ENCODE data around the gene CIP2A.

CIP2A gene

DNA sequence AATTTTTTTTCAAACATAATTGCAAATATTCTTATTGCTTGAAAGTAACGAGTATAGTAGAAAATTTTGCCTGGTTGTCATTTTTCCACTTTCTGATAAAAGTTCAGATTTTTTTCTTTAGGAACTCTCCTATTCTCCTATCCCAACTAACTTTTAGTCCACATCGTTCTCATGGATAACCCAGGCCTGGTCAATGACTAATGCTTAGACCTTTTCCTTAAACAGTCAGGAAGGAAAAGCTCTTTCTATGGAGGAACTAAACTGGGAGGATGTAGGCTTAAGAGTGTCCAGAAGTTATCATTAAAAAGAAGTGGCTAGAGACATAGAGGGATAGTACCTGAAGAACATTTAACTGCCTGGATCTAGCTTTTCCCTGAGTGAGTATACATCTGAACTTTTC is 26.7 kb downstream of the CIP2A start:
- DNase-seq, result no peak

DNA sequence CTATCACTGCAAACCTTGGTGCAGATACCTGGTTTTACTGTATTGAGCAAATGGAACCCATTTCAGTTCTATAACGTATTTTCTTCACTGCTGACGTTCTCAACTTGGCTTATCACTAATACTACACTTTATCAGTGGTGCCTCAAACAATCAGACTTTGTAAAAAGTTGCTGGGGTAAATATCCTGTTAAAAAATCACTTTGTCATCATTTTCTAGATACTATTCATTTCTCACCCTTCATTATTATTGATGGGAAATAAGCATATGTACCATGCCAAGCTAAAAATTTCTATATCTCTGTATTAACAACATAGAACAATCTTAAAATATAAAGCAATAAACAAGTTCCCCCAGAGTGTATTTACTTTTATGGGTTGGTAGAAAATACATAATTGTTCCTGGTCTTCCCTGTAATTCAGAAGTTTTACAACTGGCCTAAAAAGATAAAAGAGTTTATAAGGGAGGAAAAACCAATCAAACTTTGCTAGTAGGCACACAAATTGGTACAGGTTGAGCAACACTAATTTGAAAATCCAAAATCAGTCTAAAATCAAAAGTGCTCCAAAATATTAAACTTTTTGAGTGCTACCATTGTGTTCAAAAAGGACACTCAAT is 33.2 kb downstream of the CIP2A start:
- DNase-seq, result no peak

DNA sequence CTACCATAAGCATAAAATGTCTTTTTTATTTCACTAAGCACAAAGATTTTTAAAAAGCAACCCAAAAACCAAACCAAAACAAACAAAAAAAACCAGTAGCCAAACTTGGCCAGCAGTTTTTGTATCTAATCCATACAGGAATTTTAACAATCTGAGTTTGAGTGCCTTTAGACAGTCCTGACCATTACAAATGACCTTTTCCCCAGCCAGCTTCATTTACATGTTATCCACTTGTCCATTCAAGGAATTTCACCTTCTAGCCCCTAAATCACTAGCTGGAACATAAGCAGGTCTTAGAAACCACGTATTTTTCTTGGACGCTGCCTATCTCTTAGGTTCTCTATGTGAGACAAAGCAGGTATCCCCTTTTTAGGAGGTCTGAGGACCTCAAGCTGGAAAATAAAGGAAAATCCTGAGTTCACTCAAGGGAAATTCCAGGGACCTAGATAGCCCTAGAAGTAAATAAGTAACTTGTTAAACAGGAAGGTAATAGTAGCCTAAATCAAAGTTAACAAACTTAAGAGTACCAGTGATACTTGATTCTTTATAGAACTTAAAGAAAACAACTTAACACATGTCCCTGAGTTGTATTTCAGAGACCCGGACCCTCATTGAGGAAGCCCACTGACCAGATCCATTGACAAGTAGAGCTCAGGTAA is 34.2 kb downstream of the CIP2A start:
- DNase-seq, result no peak

- DNase-seq, result no peak
Measured at GRCh38 chr3:108554229-108554628, 35.0 kb downstream of the CIP2A start.

- no peak for DNase-seq
Measured at GRCh38 chr3:108552267-108553159, 36.7 kb downstream of the CIP2A start.

DNA sequence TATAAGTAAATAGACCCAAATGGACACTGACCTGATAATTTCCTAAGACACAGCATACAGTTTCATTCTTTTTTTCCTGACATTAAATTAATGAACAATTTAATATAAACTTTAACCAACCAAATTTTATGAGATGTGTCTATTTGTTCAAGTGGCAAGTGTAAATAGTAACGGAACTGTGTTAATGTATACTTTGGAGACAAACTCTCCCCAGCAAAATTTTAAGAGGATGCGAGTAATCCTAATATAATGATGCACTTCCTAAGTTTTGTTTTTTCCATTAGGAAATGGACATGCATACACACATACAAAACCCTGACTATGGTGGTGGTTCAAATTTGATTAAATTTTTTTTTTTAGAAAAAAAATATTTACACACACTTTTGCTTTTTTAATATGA is 40.4 kb downstream of the CIP2A start:
- no peak for DNase-seq

DNA sequence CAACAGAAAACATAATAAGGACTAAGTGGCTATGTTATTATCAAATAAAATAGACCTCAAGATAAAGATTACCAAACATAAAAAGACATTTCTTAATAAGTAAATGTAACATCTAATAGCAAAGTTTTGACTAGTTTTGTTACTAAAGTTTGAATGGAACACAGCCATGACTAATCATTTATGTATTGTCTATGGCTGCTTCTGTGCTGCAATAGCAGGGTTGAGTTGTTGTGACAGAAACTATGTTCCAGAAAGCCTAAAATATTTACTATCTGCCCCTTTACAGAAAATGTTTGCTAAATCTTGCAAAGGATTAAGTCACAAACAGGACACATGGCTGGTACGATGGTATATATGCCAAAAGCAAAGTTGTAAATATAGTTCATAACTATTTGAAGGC is 40.9 kb downstream of the CIP2A start:
- no peak for DNase-seq

DNA sequence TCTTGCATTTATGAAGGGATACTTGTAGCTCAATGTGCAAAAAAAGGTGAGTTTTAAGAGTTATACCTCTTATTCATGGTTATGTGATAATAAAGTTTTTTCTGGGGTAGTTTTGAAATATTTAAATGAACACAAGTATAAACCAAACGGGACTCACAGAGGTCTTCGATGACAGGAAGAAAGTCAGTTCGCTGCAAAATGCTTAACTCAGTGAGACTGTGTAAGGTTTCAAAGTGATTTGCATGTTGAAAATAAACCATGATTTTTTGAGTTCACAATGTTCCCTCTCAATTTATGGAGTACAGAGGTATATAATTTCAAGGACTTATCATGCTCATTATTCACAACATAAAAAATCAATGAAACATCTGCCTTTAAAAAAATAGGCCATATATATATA is 42.5 kb downstream of the CIP2A start:
- DNase-seq, result no peak

- no peak for DNase-seq
Measured at GRCh38 chr3:108546247-108546646, 43.0 kb downstream of the CIP2A start.

DNA sequence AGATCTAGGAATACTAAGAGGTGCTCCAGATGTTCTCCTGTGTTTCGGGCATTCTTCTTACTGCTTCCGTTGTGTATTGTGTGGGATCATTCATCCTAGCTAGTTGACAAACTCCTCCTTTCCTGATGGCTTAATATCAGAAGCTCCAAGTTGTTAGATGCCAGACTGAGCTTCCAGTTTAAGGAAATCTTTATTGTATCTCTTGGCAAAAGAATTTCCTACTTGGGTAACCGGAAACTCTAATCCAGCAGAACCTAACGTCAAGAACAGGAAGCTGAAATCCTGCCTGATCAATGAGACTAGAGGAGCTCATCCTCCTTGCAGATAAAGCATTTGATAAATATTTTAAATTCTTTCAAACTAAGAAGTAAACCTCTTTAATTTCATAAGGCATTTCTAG is 51.2 kb downstream of the CIP2A start:
- DNase-seq, result no peak

DNA sequence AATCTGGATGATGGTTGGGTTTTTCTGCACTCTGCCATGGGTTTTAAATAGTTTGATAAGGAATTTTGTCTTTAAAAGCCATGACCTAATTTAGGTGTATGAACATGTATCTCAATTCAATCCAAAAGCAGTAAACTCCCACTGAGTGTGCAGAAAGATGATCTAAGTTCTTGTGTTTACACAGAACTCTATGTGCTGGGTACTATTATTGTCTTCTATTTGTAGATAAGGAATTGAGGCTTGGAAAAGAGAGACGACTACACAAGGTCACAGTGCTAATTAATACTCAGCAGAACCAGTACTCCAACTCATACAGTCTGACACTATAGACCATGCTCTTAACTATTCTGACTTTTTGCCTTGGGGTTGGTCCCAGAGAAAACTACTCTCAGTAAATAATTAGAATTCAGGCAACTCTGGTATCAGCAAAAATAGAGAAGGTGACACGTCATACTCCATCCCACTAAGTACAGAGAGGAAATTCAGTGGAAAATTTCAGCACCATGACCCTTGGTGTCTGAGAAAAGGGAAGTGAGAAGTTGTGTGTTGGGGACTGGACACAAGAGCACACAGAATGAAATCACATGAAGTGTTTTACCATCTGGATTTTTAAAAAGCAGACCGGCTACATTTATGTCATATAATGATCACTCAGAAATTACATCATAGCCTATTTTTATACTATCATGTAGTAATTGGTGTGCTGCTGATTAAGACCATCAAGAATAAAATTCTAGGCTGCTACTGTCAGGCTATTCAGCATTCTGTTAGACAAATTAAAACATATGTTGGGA is 60.6 kb downstream of the CIP2A start:
- no peak for DNase-seq

GRCh38 chr3:108527817-108528216 is 61.4 kb downstream of the CIP2A start:
- DNase-seq, result no peak

DNA sequence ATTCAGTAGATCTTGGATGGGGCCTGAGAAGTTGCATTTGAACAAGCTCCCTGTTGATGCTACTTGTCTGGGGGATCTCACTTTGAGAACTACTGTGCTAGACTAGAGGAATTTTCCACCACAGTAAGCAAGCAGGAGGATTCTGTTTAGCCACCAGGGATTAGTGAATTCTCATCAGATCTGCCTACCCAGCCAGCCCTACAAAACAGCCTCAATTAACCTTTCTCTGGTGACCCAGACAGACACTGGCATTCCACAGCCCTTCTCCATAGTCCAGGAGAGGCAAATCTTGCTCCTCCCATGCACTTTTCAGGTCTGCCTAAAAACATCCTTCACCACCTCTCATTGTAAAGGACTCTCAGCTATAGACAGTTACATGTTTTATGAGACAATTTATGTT is 62.1 kb downstream of the CIP2A start:
- DNase-seq, result no peak

DNA sequence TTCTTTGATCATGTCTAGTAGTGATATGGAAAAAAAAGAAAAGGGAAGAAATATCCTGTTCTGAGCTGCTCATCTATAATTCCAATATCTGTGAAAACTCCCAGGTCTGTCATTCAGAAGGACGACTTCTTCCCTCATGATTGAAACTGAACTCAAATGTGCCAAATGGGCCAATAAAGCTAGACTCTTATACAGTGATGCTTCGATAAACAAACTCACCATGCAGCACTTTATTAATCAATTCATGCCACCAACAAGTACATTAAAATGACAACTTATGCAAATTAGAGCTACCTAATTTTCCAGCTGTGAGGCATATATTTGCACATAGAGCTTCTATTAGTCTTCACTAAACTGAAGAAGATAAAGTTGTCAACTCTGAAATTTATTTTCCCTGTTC is 63.3 kb downstream of the CIP2A start:
- DNase-seq, result no peak

DNA sequence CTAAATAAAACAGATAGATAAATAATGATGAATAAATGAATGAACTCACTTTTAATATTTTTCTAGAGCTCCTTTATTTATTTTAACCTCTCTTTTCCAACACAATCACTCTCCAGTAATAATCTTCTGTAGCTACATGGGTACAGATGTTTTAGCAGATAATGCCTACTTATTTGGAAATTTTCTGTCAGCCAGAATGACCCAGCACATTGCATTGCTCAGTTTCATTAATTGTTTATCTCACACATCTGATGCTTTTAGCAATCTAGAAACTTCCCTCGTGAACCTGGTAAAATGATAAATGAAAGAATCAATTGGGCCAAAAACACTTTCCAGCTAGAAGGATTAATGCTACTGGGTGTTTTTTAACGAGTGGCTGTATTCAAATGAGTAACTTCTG is 64.0 kb downstream of the CIP2A start:
- DNase-seq, result no peak

DNA sequence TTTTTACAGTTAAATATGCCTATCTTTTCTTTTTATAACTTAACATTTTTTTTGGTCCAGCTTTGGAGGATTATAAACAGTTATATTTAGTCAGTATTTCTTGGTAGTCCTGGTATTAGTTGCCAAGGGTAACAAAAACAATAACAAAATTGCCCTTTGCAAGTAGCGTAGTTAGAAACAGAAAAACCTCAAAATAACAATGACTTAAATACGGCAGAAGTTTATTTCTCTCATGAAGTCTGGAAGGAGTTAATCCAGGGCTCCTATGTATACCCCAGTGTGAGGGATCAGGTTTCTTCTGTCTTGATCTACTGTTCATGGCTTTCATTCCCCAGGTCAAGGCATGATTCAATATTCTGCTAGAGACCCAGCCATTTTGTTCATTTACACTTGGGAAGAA is 64.7 kb downstream of the CIP2A start:
- DNase-seq, result no peak

DNA sequence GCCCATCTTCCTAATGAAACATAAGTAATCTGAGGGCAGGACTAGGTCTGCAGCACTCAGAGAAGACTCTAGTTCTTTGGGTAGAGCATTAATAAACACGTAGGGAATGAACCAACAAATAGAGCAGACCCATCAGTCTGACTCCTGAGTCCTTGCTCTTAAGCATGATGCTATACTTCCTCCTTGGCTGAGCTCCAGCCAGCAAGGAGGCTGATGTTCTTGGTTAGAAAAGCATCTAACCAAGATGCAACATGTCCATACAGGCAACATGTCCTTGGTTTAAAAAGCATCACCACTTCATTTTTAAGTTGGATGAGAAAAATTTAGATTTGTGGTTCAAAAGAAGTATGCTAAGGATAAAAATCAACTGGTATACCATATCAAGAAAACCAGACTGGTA is 70.3 kb downstream of the CIP2A start:
- DNase-seq, result no peak

DNA sequence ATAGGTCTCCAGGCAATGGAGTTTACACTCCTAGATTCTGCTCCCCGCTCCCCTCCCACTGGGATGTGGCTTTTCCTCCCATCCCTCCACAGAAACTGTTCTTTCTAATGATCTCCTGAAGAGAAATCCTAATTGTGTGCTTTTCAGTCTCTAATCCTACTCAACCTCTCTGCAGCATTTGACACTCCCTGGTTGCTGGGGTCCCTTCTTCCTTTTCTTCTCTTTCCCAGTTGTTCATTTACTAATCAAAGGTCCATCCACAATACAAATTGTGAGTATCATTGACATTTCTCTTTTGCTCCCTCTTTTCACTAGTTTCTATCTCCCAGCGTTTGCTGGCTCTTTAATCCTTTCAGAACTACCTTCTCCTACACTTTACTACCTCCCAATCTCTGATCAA is 72.4 kb downstream of the CIP2A start:
- no peak for DNase-seq

DNA sequence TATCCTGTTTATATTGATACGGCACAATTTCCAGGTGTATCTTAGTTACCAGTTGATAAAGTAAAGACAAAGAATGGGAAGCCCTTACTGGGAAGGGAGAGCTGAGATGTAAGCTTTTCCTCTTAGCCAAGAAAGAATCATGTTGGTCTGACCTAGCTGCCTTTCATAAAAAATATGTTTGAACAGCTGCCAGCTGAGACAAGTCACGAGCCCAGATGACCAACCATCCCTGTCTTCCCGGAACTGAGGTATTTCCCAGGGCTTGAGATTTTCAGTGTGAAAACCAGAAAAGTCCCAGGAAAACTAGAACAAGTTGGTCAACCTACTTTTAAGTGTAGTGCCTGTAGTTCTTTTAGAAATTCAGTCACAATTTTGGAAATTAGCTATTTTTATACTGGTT is 75.3 kb downstream of the CIP2A start:
- no peak for DNase-seq

GRCh38 chr3:108512671-108513070 is 76.6 kb downstream of the CIP2A start:
- DNase-seq, result no peak

DNA sequence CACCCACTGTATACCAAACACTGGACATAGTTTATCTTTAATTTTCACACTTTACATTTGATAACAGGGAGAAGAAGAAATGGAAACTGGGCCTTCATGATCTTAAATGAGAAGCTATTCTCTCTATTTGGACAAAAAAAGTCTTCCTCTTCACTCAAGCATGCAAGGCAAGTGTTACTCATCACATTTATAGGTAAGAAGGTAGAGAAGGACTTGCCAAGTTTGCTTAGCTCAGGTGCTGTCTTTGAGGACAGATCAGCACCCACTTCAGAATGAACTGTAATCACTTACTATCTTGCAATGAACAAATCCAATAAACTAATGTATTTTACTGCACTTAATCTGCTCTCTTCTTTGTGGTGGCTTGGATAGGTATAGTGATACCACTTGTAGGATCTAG is 77.7 kb downstream of the CIP2A start:
- DNase-seq, result no peak

DNA sequence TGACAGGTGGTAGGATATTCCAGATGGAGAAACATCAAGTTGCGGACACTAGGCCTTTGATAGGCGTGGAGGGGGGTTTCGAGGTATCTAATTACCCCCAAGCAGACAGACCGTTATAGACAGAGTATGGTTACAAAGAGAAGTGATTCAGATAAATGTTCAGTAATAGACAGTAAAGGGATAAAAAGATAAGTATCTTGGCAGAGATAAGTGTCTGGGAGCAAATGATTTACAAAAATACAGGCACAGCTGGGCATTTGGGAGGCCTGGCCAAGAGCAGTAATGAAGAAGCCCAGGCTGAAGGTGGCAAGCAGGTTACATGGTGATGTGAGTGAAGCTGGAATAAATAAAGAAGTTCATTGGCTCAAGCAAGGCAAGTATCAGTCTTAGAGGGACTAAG is 78.2 kb downstream of the CIP2A start:
- no peak for DNase-seq

DNA sequence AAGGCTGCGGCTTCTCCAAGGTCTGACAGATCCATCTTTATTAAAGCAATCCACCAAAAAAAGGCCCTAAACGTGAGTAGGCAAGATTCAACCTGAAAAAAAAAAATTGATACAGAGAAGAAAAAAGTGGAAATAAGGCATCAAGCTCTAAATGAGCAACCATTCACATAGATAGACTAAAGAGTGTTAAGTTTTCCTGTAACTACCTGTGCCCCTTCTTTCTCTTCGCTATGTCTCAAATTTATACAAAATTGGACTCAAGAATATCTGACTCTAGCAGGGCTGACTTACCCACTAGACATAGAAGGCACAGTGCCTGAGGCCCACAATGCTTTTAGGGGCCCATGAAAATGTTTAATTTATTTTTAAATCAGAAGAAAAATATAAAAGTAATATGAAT is 78.7 kb downstream of the CIP2A start, which contains the start of gene MYH15:
MYH15 (minus strand) TSS at position 101 of the 400 bp plus-strand sequence; CDS start at position 35, 66 bp downstream.
- no peak for DNase-seq
